LoVo (cell line): ENCODE results near the gene GALNT16.
"Not testable (repeated sequence)": the region's sequence is repeated elsewhere in the genome, so short reads cannot be mapped to it uniquely, and the experiment has no call there.

Experiments
- DNase-seq: peaks from one replicate; pipeline ENCODE4 v3.0.0-alpha.2; 2016; ENCODE audit warnings: low spot score

The GALNT16 gene

DNA sequence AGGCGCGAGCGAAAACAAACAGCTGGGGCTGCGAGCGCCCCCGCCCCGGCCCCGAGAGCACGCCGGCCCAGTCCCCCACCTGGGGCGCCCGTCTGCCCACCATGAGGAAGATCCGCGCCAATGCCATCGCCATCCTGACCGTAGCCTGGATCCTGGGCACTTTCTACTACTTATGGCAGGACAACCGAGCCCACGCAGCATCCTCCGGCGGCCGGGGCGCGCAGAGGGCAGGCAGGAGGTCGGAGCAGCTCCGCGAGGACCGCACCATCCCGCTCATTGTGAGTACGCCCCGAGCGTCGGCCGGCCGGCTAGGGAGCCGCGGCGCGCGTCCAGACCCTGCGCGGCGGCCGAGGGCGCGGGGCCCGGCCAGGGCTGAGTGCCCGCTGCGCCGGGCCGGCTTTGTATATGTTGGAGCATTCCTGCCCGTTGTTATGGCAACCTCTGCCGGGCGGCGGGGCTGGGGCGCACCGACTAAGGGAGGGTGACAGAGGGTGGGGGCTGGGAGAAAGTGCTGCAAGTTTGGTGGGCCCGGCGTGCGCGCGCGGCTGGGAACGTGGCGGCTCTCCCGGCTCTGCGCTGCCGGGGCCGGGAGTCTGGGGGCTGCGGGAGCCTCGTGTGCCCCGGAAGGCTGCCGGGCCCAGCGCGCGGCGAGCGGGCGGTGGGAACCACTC, 367 bp downstream of the GALNT16 start:
- DNase-seq: peak; percentile 26

DNA sequence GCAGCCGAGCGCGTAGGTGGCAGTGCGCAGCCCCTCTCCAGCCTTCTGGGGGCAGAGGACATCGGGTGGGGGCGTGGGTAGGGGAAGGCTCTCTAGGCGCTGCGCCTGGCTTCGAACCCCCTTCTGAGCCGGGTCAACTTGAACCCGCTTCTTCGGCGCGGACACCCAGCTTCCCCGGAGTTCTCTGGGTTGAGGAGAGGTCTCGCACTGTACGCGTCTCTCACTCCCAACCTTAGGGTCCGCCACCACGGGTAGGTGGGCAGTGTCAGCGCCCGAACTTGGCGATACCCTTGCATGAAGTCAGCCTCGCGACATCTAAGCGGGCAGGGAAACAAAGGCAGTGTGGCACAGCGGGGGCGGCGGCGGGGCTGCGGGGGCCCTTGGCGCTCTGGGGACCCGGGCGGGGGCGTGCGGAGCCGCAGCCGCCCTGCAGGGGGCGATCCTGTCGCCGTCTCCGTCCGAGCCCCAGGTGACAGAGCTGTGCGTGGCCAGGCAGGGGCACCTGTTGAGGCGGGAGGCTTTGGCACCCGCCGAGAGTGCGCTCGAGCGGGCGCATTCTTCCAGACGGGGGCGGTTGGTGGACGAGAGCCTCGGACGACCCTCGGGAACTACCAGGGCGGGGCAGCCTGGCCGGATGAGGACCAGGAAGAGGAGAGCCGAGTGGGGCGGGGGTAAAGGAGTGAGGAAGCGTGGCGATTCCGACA, 1.1 kb downstream of the GALNT16 start:
- peak; percentile 22 for DNase-seq

DNA sequence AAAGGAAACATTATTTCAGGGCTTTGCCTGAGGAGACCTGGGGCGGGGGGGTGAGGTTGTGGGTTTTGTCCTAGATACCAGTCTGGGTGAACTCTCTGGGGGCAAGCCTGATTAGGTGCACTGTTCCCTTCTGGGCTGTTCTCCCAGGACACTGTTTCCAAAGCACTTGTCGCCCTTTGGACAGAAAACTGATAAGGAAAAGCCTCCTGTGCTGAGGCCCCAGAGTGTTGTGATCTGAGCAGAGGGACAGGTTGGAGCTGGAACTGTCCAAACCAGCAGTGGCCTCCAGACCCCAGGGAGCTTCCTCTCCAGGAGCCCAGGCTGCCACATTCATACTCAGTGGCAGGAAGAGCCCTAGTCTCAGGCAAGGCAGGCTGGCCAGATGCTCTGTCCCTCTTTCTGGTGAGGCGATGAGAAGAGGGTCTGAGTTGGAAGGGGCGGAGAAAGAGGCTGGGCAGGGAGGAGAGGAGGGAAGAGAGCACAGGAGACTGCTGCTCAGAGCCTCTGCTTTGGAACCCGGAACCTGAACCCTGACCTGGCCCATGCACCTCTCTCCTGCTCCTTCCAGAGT, 1.9 kb downstream of the GALNT16 start:
- no peak for DNase-seq

DNA sequence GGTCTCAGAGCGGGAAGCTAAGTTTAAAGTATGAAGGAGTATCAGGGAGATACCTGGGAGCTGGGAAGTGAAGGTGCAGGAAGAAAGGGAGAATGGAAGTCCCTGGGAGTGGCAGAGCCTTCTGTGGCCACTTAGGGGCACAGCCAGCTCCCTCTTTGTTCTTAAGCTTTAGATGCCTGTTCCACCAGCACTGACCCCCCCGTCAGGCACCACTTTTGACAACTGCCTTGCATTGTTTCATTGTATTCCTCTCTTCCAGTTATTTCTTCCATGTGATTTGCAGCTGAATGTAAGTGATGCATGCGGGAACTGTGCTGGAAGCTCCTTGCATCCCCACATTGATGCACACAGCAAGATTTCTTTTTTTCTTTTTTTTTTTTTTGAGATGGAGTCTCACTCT, 2.6 kb downstream of the GALNT16 start:
- no peak for DNase-seq

DNA sequence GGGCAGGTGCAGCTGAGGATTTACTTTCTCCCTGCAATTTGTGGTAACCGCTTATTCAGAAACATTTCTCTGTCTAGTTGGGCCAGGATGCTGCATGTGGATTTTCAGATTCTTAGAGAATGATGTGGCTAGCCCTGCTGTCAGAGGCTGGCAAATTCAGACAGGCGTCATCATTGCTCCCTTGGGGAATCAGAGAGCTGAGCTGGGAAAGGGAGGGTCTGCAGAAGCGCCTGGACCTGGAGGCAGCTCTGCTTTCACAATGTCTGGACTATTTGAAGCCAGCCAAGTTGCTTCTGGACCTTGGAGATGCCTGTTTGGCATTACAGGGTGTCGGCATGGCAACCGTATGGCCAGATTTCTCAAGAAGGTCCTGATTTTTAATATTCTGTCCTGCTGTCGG, 3.4 kb downstream of the GALNT16 start:
- DNase-seq: no peak

DNA sequence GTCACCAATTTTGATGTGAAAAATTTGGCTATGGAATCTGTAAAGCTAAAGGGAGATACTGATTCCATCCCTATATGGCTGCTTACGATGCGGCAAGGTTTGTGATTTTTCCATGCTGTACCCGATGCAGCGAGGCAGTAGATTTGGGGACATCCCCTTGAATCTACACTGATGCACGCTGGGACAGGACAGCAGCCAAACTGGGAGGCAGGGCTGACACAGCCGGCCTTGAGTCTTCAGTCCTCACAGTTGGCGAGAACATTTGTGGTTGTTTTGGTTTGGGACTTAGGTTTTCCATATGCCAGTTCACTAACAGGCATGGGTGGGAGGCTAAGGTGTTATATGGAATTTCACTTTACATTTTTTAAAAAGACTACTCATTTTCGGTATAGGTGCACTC, 3.8 kb downstream of the GALNT16 start:
- no peak for DNase-seq

DNA sequence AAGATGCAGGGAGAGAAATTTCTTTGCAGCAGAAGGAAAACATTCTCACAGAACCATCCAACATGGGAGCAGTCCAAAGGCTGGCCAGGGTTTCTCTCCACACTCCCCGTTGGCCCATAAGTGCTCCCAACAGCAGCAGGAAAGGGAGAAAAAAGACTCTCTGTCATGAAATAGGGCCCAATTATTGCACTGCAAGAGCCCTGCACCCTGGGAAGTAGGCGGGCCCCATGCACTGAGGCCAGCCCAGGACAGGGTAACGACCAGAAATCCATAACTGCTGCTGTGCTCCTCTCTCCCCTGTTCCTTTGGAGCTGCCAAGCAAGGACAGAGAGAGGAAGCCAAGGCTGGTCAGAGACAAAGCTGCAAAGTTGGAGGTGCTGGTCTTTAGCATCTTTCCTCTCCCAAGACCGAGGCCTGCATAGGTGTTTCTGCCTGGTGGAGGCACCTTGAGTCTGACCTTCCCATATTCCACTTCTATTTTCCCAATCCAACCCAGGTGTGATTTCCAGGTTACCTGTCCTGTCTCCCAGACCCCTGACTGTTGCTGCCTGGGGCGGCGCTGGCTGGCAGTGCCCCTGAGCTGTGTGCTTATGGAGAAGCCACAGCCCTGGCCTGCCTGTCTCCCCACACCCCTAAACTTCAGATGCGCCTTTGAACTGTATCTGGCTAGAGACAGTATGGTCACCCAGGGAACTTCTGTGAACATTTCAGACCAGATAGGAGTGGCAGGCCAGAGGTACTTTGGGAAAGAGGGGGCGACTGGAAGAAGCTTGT, 6.8 kb downstream of the GALNT16 start:
- DNase-seq: no peak

DNA sequence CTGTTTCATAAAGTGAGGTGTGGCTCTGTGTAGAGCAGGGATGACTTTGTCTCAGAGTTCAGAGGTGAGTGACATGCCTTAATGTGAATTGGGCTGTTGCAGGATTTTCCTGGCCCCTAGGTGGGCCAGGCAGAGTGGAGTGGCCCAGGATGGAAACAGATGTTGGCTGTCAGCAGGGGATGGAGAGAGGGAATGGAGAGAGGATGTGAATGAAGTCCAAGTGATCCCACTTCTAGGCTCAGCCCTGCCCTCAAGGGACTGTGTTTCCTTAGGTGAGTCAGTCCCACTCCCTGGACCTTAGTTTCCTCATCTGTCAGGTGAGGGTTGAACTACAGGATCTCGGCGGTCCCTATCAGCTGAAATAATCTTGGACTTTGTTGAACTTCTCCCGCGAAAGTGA, 7.5 kb downstream of the GALNT16 start:
- no peak for DNase-seq

DNA sequence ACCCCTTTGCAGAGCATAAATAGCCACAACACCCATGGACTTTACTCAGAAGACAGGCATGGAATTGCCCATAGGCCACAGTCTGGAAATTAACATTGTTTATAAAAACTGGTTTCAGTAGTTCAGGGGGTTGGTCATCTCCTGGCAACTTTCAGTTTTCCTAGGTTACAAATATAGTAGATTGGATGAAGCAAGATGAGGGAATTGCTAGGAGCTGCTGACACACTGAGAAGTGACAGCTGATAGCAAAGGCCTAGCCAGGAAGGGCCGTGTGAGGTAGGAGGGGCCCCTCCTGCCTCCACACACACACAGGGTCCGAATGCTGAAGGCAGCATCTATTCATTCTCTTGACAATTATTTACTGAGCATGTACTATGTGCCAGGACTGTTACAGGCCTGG, 8.3 kb downstream of the GALNT16 start:
- no peak for DNase-seq

DNA sequence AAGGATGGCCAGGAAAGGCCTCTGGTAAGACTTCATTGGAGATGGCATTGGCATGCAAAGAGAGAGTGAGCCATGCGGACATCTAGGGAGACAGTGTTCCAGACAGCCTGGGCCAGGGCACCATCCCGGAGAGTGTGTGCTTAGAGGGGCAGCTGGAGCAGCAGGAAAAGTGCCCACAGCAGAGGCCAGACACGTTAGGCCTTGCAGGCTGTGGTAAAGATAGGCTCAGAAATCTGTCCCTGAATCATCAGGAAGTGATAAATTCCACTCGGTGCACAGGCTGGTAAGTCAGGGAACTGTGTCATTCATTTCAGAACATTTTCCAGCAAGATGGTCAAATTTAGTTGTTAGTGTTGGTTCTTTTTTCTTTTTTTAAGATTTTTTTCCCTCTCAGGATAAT, 8.8 kb downstream of the GALNT16 start:
- no peak for DNase-seq

DNA sequence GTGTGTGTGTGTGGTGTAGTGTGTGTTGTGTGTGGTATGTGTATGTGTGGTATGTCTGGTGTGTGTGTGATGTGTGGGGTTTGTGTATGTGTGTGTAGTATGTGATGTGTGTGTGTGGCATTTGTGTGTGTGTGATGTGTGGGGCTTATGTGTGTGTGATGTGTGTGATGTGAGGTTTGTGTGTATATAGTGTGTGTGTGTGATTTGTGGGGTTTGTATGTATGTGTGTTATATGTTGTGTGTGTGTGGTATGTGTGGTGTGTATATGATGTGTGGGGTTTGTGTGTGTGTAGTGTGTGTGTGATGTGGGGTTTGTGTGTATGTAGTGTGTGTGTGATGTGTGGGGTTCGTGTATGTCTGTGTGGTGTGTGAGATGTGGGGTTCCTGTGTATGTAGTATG, 9.4 kb downstream of the GALNT16 start:
- DNase-seq: no peak

DNA sequence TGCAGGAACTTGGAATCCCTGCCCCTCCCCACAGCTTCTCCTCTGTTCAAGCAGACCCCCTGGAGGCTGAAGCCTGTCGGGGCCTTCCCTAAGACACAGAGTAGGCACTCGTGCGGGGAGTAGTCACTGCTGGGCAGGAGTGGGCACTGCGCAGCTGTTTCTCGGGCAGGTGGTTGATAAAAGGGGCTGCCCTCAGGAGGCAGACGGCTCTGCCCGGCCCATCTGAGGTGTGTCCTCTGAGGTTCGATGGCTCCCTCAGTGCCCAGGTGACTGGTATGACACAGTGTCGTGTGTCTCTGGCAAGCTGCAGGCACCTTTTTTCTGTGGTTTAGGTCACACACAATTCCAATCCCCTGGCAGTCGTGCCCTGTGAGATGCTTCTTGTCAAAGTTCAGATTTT, 10.1 kb downstream of the GALNT16 start:
- DNase-seq: no peak

DNA sequence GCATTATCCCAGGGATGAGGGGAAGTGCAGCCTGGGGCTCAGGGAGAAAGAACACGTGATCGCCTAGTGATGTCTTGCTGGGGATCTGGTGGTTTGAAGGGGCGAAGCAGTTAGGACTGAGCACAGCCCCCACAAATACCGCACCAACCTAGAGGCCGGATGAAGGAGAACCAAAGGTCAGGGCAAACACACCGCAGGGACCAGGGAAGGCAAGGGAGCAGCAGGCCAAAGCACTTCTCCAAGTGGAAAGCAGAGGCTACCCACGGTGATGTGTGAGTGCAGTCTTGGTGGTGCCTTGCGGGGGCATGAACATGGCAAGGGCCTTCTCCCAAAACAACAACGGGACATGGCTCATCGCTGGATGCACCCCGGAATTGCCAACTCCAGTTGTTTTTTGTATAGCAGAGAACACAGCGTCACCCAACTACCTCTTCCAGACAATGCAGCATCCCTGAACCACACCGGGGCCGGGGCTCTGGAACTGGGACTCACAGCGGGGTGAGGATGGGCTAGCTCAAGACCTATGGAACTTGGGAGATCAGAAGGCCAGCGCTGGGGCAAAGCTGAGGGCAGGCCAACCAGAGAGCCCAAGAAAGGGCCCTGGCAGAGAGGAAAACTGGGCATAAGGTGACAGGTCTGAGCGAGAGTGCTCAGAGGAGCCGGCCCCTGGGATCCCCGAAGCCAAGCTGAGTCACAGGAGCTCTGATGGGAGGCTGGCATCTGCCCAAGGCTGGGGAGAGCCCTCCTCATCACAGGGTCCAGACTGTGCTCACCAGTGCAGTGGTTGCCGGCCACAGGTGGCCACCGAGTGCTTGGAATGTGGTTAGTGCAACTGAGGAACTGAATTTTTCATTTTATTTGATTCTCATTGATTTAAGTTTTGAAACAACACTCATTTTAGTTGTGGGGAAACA, 11.1 kb downstream of the GALNT16 start:
- DNase-seq: no peak

DNA sequence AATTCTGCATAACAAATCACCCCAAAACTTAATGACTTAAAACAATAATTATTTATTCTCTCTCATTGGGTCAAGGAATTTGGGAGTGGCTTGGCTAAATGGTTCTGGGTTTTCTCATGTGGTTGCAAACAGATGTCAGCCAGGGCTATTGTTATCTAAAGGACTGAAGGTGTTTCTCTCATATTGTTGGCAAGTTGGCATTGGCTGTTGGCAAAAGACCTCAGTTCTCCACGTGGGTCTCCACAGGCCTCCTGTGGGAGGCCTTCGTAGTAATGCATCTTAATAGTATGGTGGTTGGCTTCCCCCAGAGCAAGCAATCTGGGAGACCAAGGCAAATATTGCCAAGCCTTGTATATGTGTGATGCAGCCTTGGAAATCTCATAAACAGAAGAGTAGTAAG, 14.4 kb downstream of the GALNT16 start:
- DNase-seq: no peak

DNA sequence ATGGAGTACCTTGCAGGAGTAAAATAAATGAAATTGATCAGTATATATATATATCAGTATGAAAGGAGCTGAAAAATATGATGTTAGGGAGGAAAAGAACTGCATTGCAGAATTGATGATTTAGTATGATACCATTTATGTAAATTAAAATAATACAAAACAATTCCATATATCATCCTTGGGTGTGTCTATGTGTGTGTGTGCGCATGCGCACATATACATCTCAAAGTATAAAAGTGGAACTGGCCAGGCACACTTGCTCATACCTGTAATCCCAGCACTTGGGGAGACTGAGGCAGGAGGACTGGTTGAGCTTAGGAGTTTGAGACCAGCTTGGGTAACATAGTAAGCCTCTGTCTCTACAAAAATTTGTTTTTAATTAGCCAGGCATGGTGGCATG, 15.4 kb downstream of the GALNT16 start:
- DNase-seq: no peak

DNA sequence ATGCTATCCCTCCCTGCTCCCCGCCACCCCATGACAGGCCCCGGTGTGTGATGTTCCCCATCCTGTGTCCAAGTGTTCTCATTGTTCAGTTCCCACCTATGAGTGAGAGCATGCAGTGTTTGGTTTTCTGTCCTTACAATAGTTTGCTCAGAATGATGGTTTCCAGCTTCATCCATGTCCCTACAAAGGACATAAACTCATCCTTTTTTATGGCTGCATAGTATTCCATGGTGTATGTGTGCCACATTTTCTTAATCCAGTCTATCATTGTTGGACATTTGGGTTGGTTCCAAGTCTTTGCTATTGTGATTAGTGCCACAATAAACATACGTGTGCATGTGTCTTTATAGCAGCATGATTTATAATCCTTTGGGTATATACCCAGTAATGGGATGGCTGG, 17.4 kb downstream of the GALNT16 start:
- DNase-seq: not testable (repeated sequence)

DNA sequence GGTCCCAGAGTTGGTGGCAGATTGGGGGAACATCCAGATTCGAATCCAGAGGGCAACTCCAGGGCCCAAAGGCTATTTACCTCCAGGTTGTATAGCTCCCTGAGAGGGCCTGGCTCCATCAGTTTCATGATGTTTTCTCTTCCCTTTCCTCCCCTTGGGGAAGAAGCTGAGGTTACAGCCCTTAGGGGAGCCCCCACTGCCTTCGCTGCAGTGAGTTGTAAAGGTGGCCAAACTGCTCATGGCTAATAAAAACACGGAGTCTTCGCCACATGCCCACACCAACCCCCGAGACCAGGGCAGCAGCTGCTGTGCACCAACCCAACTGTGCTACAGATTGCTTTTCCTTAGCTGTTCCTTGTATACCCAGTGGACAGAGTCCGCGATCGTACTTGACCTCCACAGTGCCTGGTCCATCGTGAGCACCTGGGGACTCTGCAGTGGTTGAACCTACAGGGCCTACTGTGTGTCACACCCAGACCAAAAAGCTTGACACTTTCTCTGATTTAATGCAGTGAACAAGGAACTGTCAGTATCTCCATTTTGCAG, 20.9 kb downstream of the GALNT16 start:
- no peak for DNase-seq

DNA sequence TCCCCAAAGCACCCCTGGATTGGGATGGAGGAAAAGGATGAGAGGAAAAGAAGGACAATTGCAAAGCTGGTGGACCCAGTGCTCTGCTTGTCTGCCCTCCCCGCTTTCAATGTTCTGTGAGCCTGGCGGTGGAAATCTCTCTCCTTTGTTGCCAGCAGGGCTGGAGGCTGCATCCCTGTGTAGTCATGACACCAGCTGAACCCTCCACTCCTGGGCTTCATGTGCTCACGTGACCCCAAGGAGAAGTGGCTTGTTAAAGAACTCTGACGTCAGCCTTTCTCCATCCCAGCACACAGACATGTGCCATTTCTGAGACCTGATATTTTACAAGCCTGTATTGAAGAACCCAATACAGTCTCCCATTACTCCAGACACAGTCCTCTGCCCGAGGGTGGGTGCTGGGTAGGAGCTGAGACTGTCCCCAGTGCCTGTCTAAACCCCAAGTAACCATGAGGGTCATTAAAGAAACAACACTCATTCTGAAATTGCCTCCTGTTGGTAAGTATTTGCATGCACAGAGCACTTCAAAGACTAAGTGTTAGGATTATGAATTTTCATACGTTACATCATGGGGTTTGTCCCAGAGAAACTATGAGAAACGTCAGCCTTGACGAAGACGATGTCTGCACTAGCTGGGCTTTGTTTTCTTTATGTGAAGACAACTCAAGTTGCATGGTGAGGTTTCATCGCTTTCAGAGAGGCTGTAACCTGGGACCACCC, 21.7 kb downstream of the GALNT16 start:
- no peak for DNase-seq

DNA sequence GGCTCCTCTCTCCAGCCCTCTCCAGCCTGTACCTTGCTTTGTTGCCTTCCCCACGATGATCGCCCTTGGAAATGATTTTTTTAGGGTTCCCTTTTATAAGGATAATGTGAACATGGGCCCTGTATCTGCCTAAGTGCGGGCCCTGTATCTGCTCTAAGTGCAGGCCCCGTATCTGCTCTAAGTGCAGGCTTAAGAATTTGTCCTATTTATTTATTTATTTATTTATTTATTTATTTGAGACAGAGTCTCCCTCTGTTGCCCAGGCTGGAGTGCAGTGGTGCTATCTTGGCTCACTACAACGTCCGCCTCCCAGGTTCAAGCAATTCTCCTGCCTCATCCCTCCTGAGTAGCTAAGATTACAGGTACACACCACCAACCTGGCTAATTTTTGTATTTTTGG, 22.5 kb downstream of the GALNT16 start:
- DNase-seq: no peak

DNA sequence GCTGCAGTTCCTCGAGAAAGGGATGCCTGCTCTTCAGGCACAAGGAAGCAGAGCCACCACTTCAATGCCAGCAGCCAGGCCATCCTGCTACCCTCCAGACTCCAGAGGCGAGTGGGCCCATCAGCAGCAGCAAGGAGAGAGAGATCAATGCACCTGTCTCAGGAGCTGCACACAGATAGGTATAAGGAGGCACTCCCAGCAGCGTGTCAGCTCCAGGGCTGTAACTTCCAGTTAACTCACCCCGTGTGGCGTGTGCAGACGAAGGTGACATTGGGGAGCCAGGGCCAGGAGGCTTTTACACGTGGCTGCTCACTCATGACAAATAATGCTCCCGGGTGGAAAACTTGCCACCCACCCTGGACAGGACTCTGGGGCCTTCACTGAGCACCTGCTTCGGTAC, 24.2 kb downstream of the GALNT16 start:
- no peak for DNase-seq
